ENCODE data around the gene KCNK15.

DNA sequence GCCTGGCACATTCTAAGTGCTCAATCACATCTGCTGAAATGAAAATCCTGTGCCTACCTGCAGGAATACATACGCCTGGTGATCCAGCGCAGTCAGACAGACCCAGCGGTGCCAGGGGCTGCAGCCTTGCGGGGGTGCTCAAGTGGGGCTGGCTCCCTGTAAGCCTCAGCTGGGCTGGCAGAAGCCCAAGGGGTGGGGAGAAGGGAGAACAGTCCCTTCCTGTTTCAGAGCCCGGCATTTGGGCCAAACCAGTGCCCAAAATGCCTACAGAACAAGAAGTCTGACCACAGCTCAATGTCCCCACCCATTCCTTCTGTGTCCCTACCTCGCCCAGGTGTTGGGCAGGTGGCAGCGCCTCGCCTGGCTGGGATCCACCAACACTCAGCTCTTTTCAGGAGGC, 22.6 kb downstream of the KCNK15 start:
- TF ChIP-seq EZH2phosphoT487 (IDR thresholded peaks at IDR 0.05; ENCODE audit: low read length) (no peak), EZH2 (optimal IDR thresholded peaks at IDR 0.05; ENCODE audit: low read depth, low read length) (no peak)
- TF ChIP-seq, protein P1, sequence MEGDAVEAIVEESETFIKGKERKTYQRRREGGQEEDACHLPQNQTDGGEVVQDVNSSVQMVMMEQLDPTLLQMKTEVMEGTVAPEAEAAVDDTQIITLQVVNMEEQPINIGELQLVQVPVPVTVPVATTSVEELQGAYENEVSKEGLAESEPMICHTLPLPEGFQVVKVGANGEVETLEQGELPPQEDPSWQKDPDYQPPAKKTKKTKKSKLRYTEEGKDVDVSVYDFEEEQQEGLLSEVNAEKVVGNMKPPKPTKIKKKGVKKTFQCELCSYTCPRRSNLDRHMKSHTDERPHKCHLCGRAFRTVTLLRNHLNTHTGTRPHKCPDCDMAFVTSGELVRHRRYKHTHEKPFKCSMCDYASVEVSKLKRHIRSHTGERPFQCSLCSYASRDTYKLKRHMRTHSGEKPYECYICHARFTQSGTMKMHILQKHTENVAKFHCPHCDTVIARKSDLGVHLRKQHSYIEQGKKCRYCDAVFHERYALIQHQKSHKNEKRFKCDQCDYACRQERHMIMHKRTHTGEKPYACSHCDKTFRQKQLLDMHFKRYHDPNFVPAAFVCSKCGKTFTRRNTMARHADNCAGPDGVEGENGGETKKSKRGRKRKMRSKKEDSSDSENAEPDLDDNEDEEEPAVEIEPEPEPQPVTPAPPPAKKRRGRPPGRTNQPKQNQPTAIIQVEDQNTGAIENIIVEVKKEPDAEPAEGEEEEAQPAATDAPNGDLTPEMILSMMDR (IDR thresholded peaks at IDR 0.05; ENCODE audit: low read length) = no peak

Data from MM.1S (cell line).